CD4-positive, alpha-beta T cell (primary cell): ENCODE results near the gene KCNJ3. TPM values are rescaled to one million over a fixed set of nuclear protein-coding genes. Genes with fewer than 3 reads are reported as not detected.

Source experiments
- ATAC-seq: fragments of 200-7000 bp; cut with Tn5 transposase; one replicate; pipeline ENCODE4 v1.10.0; 2022; ENCODE audit warnings: mild to moderate bottlenecking; ENCODE audit not compliant: poor library complexity
- CTCF ChIA-PET: fragments of 350-600 bp; sonication (Branson Sonifier 250); formaldehyde crosslinking; loops from one replicate; lab custom pipeline; 2021; ENCODE audit warnings: antibody characterized with exemption, inconsistent platforms; lab: Charles Lee
- POLR2A ChIA-PET: fragments of 350-600 bp; sonication (Branson Sonifier 250); formaldehyde crosslinking; loops from one replicate; lab custom pipeline; 2021; ENCODE audit warnings: antibody characterized with exemption, inconsistent platforms; lab: Charles Lee
- DNase-seq, 14 experiments: peaks; one replicate each; pipeline ENCODE4 v3.0.0-alpha.2; 2013 to 2020; ENCODE audit warnings: mixed read lengths in 2 of 14
- H3K27ac ChIP-seq, 2 donors: one replicate each; pipeline versions ENCODE4 v1.5.1 to v1.7.0; 2013; ENCODE audit warnings: low read length in 2 of 2, low read depth in 1 of 2, mild to moderate bottlenecking in 1 of 2
- H3K27me3 ChIP-seq, 2 experiments: 1 replicate in 1 of 2; 2 replicates in 1 of 2; pipeline versions ENCODE4 v1.6.1 to v1.7.0; 2013; ENCODE audit warnings: low read length in 2 of 2, control low read depth in 1 of 2, mild to moderate bottlenecking in 1 of 2, moderate library complexity in 1 of 2; ENCODE audit not compliant: insufficient read depth in 2 of 2, control insufficient read depth in 1 of 2
- H3K36me3 ChIP-seq: one replicate; pipeline ENCODE4 v1.6.1; 2013; ENCODE audit warnings: low read length, control low read depth; ENCODE audit not compliant: insufficient read depth
- H3K4me1 ChIP-seq: one replicate; pipeline ENCODE4 v1.6.1; 2013; ENCODE audit warnings: low read length, control low read depth; ENCODE audit not compliant: insufficient read depth
- H3K4me3 ChIP-seq: one replicate; pipeline ENCODE4 v1.5.1; 2013; ENCODE audit warnings: mild to moderate bottlenecking, low read length, moderate library complexity
- H3K9me3 ChIP-seq, 2 experiments: 1 replicate in 1 of 2; 2 replicates in 1 of 2; pipeline versions ENCODE4 v1.6.1 to v1.7.0; 2013; ENCODE audit warnings: low read length in 2 of 2, mild to moderate bottlenecking in 2 of 2, control low read depth in 1 of 2, moderate library complexity in 1 of 2; ENCODE audit not compliant: control insufficient read depth in 1 of 2, insufficient read depth in 1 of 2
- H3K27ac Mint-ChIP-seq: one replicate; pipeline ENCODE4 v1.8.0; 2020; ENCODE audit warnings: mixed read lengths
- H3K27me3 Mint-ChIP-seq: one replicate; pipeline ENCODE4 v1.8.0; 2021; ENCODE audit warnings: mixed read lengths
- H3K36me3 Mint-ChIP-seq: one replicate; pipeline ENCODE4 v1.8.0; 2021; ENCODE audit warnings: low read depth, mixed read lengths
- H3K4me1 Mint-ChIP-seq: one replicate; pipeline ENCODE4 v1.8.0; 2021; ENCODE audit warnings: low read depth, mixed read lengths
- H3K4me3 Mint-ChIP-seq: one replicate; pipeline ENCODE4 v1.8.0; 2020; ENCODE audit warnings: mild to moderate bottlenecking, mixed read lengths
- H3K9me3 Mint-ChIP-seq: one replicate; pipeline ENCODE4 v1.8.0; 2020; ENCODE audit warnings: mixed read lengths
- CTCF ChIP-seq: fragments of 200-600 bp; IDR thresholded peaks from one replicate; pipeline ENCODE4 v1.8.0; 2022; ENCODE audit warnings: antibody characterized with exemption, mild to moderate bottlenecking
- intact Hi-C, 2 experiments: fragments of 100-400 bp; cut with DNase I in 1 of 2; cut with micrococcal nuclease in 1 of 2; formaldehyde crosslinking; loops; one replicate each; pipeline versions ENCODE4 v1.15.1 to v1.9.0; 2023 to 2025; cut with DNase I, micrococcal nuclease
- total RNA-seq, 174 experiments: library from RNA in 2 of 174; stranded (reverse) in 2 of 174; gene quantifications; one replicate each; pipeline ENCODE4 v1.2.3 and lab custom pipeline; 2021 to 2026

The KCNJ3 gene
- total RNA-seq, 2 experiments from 2014 or later = not detected

DNA sequence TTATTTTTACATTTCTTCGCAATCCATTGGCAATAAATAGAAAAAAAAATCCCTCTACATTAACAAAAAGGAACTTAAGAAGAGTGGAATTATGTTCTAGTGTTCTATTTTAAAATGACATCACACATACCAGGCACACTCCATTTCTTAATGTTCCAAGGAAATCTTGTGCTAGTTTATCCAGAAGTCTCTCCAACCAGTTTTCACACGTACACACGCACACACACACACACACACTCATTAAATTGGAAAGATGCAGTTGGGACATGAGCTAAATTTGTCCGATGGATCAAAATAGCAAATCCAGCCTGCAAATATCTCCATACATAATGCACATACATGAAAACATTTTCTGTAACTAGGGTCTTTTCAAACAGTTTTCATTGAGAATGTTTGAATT is 78.3 kb downstream of the KCNJ3 start:
- Histone ChIP-seq H3K4me1 (no peaks in the 10 kb centered on the region), H3K27ac (no peak overlapping the region), H3K4me3 (no peak overlapping the region), H3K27me3 (no peaks in the 10 kb centered on the region), H3K36me3 (no peaks in the 10 kb centered on the region), H3K9me3 (no peaks in the 10 kb centered on the region)
- Mint-ChIP-seq H3K4me1 (no peaks in the 10 kb centered on the region), H3K9me3 (peaks cover 3% of the 10 kb centered on the region), H3K27me3 (no peaks in the 10 kb centered on the region), H3K36me3 (no peaks in the 10 kb centered on the region), H3K27ac (no peak overlapping the region), H3K4me3 (no peak overlapping the region)
- TF ChIP-seq CTCF = no peak
- intact Hi-C loops = no loop called here
- no peak for ATAC-seq
- CTCF ChIA-PET = no interaction called here
- POLR2A ChIA-PET = no interaction called here
- no peak for DNase-seq

DNA sequence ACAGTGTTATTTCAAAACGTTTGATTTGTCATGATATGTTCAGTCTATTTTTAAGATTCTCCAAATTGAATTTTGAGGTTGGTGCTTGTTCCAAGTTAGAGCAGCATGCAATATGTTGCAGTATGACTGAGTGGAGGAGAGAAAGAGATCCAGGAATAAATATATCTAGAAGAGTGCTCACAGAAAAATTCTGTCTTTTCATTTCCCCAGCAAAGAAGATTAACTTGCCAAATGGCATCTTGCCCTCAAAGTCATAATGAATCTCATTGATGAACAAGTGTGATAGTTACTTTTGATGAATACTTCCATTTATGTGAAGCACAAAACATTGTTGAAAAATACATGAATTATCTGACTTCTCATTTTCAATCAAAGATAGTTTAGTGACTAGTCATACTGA is 95.9 kb downstream of the KCNJ3 start:
- CTCF ChIA-PET = no interaction called here
- POLR2A ChIA-PET = no interaction called here
- ATAC-seq (no peak), DNase-seq (no peak)
- H3K4me3 ChIP-seq = no peak overlapping the region
- no peaks in the 10 kb centered on the region for H3K9me3 ChIP-seq
- TF ChIP-seq CTCF = no peak
- H3K4me1 ChIP-seq = no peaks in the 10 kb centered on the region
- Mint-ChIP-seq H3K9me3 (peaks cover 2% of the 10 kb centered on the region), H3K36me3 (no peaks in the 10 kb centered on the region), H3K4me1 (no peaks in the 10 kb centered on the region), H3K27ac (no peak overlapping the region), H3K27me3 (no peaks in the 10 kb centered on the region), H3K4me3 (no peak overlapping the region)
- no peaks in the 10 kb centered on the region for H3K27me3 ChIP-seq
- intact Hi-C loops = no loop called here
- H3K36me3 ChIP-seq = no peaks in the 10 kb centered on the region
- H3K27ac ChIP-seq = no peak overlapping the region

DNA sequence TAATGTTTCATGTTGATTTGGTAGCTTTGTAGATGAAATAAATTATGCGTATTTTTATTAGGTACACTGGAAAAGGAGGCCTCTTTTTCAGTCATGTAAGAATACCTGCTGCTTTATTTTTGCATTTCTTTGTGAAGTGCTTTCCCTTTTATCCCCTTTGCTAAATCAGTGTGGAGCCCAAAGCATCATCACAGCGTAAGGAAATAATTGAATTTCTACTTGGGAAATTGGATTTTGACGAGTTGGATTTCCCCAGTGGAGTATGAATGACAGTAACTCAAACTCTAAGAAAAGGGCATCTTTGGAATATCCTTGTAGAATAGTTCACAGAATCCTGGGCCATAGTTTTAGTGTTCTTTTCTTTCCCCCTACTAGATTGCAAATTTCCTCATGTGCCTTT is 97.2 kb downstream of the KCNJ3 start:
- ATAC-seq (no peak), DNase-seq (no peak)
- Mint-ChIP-seq H3K4me3 (no peak overlapping the region), H3K36me3 (no peaks in the 10 kb centered on the region), H3K27ac (no peak overlapping the region), H3K4me1 (no peaks in the 10 kb centered on the region), H3K9me3 (peaks cover 2% of the 10 kb centered on the region), H3K27me3 (no peaks in the 10 kb centered on the region)
- Histone ChIP-seq H3K4me3 (no peak overlapping the region), H3K27ac (no peak overlapping the region), H3K9me3 (no peaks in the 10 kb centered on the region), H3K4me1 (no peaks in the 10 kb centered on the region), H3K27me3 (no peaks in the 10 kb centered on the region), H3K36me3 (no peaks in the 10 kb centered on the region)
- intact Hi-C loops = no loop called here
- ChIA-PET CTCF (no interaction called here), POLR2A (no interaction called here)
- TF ChIP-seq CTCF = no peak
